Panc1 (cell line): ENCODE data around the gene BRMS1L. TPM values are rescaled to one million over a fixed set of nuclear protein-coding genes. Genes with fewer than 3 reads are reported as not detected.

Experiments used
- ATAC-seq: fragments of 200-7000 bp; cut with Tn5 transposase; 2 replicates; pipeline ENCODE4 v1.9.1; 2020; ENCODE audit warnings: mild to moderate bottlenecking, moderate library complexity
- BruUV-seq: library from RNA; stranded (reverse); fragments of 400-500 nt; replicated peaks from 2 replicates; lab custom pipeline; 2021; lab: Mats Ljungman, UMichigan
- CTCF ChIA-PET: fragments of 300-600 bp; sonication (Branson Sonifier 250); formaldehyde crosslinking; loops from one replicate; lab custom pipeline; 2022; ENCODE audit warnings: antibody characterized with exemption; lab: Charles Lee
- POLR2A ChIA-PET: fragments of 300-600 bp; sonication (Branson Sonifier 250); formaldehyde crosslinking; loops from one replicate; lab custom pipeline; 2022; ENCODE audit warnings: antibody characterized with exemption; lab: Charles Lee
- DNase-seq: peaks from one replicate; pipeline ENCODE4 v3.0.0-alpha.2; 2010; ENCODE audit warnings: low read depth, low spot score
- H3K27ac ChIP-seq: 2 replicates; pipeline ENCODE4 v1.5.1; 2011; ENCODE audit warnings: mild to moderate bottlenecking, low read length, inconsistent platforms
- H3K27me3 ChIP-seq: fragments of 200-500 bp; sonication (Bioruptor generic); 2 replicates; pipeline ENCODE4 v1.6.0; 2014; ENCODE audit warnings: low read length, inconsistent platforms; ENCODE audit not compliant: control insufficient read depth, insufficient read depth
- H3K36me3 ChIP-seq: fragments of 200-500 bp; sonication (Bioruptor generic); 2 replicates; pipeline ENCODE4 v1.5.1; 2014; ENCODE audit warnings: inconsistent platforms, mild to moderate bottlenecking, low read length, moderate library complexity; ENCODE audit not compliant: control insufficient read depth, insufficient read depth
- H3K4me1 ChIP-seq: 2 replicates; pipeline ENCODE4 v1.5.1; 2011; ENCODE audit warnings: inconsistent platforms, mild to moderate bottlenecking, low read length, moderate library complexity; ENCODE audit not compliant: control insufficient read depth, insufficient read depth
- H3K4me3 ChIP-seq, 2 experiments: 2 replicates each; pipeline ENCODE4 v1.5.1; 2011 to 2012; ENCODE audit warnings: low read depth in 2 of 2, low read length in 2 of 2, mild to moderate bottlenecking in 2 of 2, inconsistent platforms in 1 of 2, moderate library complexity in 1 of 2
- H3K9me3 ChIP-seq: fragments of 200-500 bp; sonication (Bioruptor generic); 2 replicates; pipeline ENCODE4 v1.5.1; 2014; ENCODE audit warnings: low read depth, mild to moderate bottlenecking, inconsistent platforms, low read length, moderate library complexity; ENCODE audit not compliant: control insufficient read depth, insufficient read depth
- POLR2AphosphoS5 ChIP-seq: IDR thresholded peaks from 2 replicates; pipeline ENCODE4 v1.6.1; 2012; ENCODE audit warnings: mild to moderate bottlenecking, low read depth, low read length, moderate library complexity
- SIN3A ChIP-seq: IDR thresholded peaks from 2 replicates; pipeline ENCODE4 v1.6.1; 2012; ENCODE audit warnings: low read depth, mild to moderate bottlenecking, low read length, moderate library complexity, borderline replicate concordance; ENCODE audit not compliant: insufficient read depth
- TCF7L2 ChIP-seq: IDR thresholded peaks from 2 replicates; pipeline ENCODE4 v1.6.1; 2011; ENCODE audit warnings: mild to moderate bottlenecking, low read depth, low read length, inconsistent platforms
- in situ Hi-C: cut with HindIII; loops from 2 replicates; pipeline ENCODE4 v1.10.0; 2016; ENCODE audit warnings: low sequenced_read_pairs, low pct_unique_long_range_greater_than_20kb
- intact Hi-C: fragments of 100-400 bp; cut with micrococcal nuclease; formaldehyde crosslinking; loops from one replicate; pipeline ENCODE4 v1.10.0; 2022; ENCODE audit not compliant: unreplicated experiment
- total RNA-seq: library from RNA; stranded (reverse); gene quantifications from one replicate; pipeline ENCODE4 v1.2.1, GENCODE V29; 2021; ENCODE audit not compliant: unreplicated experiment
- TF ChIP-seq, protein P1 (sequence below): fragments of 450-650 bp; IDR thresholded peaks from 2 replicates; pipeline ENCODE4 v1.5.1; 2017; ENCODE audit warnings: mild to moderate bottlenecking
- TF ChIP-seq, protein P2 (sequence below), 2 experiments: IDR thresholded peaks; 2 replicates each; pipeline ENCODE4 v1.6.1; 2011 to 2012; ENCODE audit warnings: low read depth in 2 of 2, control low read depth in 1 of 2, low read length in 1 of 2, mild to moderate bottlenecking in 1 of 2, moderate library complexity in 1 of 2; ENCODE audit not compliant: insufficient read depth in 1 of 2

Gene BRMS1L
- total RNA-seq, 1 experiment from 2014 or later: 10.5 TPM

DNA sequence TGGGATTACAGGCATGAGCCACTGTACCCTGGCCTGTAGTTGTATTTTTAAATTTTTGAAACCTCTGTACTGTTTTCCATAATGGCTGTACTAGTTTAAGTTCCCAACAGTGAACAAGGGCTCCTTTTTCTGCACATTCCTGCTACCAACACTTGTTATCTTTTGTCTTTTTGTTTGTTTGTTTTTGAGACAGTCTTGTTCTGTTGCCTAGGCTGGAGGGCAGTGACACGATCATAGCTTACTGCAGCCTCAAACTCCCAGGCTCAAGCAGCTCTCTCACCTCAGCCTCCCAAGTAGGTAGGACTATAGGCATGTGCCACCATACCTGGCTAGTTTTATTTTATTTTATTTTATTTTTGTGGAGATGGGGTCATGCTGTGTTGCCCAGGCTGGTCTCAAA, 23.0 kb downstream of the BRMS1L start:
- intact Hi-C loops (no loop called here), in situ Hi-C loops (no loop called here)
- ChIA-PET CTCF (interaction anchor here (0.7 kb wide), 1 partner anchor 34 kb away, joined by 3 read pairs; no protein-coding TSS in a partner anchor), POLR2A (no interaction called here)
- H3K4me1 ChIP-seq: no peaks in the 10 kb centered on the region
- H3K27ac ChIP-seq: no peak overlapping the region
- no peaks in the 10 kb centered on the region for H3K27me3 ChIP-seq
- no TSS peak for BruUV-seq
- no peaks in the 10 kb centered on the region for H3K9me3 ChIP-seq
- ATAC-seq: no peak
- no peak overlapping the region for H3K4me3 ChIP-seq
- no peak for DNase-seq
- H3K36me3 ChIP-seq: no peaks in the 10 kb centered on the region
- TF ChIP-seq SIN3A: no peak
- TF ChIP-seq, protein P1, sequence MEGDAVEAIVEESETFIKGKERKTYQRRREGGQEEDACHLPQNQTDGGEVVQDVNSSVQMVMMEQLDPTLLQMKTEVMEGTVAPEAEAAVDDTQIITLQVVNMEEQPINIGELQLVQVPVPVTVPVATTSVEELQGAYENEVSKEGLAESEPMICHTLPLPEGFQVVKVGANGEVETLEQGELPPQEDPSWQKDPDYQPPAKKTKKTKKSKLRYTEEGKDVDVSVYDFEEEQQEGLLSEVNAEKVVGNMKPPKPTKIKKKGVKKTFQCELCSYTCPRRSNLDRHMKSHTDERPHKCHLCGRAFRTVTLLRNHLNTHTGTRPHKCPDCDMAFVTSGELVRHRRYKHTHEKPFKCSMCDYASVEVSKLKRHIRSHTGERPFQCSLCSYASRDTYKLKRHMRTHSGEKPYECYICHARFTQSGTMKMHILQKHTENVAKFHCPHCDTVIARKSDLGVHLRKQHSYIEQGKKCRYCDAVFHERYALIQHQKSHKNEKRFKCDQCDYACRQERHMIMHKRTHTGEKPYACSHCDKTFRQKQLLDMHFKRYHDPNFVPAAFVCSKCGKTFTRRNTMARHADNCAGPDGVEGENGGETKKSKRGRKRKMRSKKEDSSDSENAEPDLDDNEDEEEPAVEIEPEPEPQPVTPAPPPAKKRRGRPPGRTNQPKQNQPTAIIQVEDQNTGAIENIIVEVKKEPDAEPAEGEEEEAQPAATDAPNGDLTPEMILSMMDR: no peak
- TF ChIP-seq, protein P2, sequence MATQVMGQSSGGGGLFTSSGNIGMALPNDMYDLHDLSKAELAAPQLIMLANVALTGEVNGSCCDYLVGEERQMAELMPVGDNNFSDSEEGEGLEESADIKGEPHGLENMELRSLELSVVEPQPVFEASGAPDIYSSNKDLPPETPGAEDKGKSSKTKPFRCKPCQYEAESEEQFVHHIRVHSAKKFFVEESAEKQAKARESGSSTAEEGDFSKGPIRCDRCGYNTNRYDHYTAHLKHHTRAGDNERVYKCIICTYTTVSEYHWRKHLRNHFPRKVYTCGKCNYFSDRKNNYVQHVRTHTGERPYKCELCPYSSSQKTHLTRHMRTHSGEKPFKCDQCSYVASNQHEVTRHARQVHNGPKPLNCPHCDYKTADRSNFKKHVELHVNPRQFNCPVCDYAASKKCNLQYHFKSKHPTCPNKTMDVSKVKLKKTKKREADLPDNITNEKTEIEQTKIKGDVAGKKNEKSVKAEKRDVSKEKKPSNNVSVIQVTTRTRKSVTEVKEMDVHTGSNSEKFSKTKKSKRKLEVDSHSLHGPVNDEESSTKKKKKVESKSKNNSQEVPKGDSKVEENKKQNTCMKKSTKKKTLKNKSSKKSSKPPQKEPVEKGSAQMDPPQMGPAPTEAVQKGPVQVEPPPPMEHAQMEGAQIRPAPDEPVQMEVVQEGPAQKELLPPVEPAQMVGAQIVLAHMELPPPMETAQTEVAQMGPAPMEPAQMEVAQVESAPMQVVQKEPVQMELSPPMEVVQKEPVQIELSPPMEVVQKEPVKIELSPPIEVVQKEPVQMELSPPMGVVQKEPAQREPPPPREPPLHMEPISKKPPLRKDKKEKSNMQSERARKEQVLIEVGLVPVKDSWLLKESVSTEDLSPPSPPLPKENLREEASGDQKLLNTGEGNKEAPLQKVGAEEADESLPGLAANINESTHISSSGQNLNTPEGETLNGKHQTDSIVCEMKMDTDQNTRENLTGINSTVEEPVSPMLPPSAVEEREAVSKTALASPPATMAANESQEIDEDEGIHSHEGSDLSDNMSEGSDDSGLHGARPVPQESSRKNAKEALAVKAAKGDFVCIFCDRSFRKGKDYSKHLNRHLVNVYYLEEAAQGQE (IDR thresholded peaks at IDR 0.05; ENCODE audit: insufficient read depth in 1 of 2, low read depth in 2 of 2, low read length in 1 of 2): no peak
- no peak for TF ChIP-seq TCF7L2
- TF ChIP-seq POLR2AphosphoS5: no peak

DNA sequence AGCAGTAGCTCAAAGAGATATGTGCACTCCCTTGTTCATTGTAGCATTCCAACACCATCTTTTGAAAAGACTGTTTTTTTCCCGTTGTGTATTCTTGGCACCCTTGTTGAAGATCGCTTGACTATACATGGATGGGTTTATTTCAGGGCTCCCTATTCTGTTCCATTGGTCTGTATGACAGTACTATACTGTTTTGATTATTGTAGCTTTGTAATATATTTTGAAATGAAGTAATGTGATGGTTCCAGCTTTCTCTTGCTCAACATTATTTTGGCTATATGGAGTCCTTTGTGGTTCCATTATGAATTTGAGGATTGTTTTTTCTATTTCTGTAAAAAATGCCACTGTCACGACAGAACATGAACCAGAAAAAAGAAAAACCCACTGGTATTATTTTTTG, 25.7 kb downstream of the BRMS1L start:
- H3K27ac ChIP-seq: no peak overlapping the region
- H3K4me3 ChIP-seq: no peak overlapping the region
- TF ChIP-seq TCF7L2 (no peak), POLR2AphosphoS5 (no peak), SIN3A (no peak)
- TF ChIP-seq, protein P2 (IDR thresholded peaks at IDR 0.05; ENCODE audit: insufficient read depth in 1 of 2, low read depth in 2 of 2, low read length in 1 of 2): no peak
- TF ChIP-seq, protein P1: no peak
- no peak for ATAC-seq
- H3K4me1 ChIP-seq: no peaks in the 10 kb centered on the region
- no TSS peak for BruUV-seq
- in situ Hi-C loops: no loop called here
- CTCF ChIA-PET: interaction anchor here (0.7 kb wide), 1 partner anchor 297 kb away, joined by 3 read pairs; no protein-coding TSS in a partner anchor
- intact Hi-C loops: no loop called here
- no peaks in the 10 kb centered on the region for H3K9me3 ChIP-seq
- POLR2A ChIA-PET: no interaction called here
- H3K36me3 ChIP-seq: no peaks in the 10 kb centered on the region
- DNase-seq: no peak
- no peaks in the 10 kb centered on the region for H3K27me3 ChIP-seq
